ENCODE measurements around the gene DGKH. TPM values are rescaled to one million over a fixed set of nuclear protein-coding genes. Genes with fewer than 3 reads are reported as not detected.
"Not testable (repeated sequence)": the region's sequence is repeated elsewhere in the genome, so short reads cannot be mapped to it uniquely, and the experiment has no call there.

The DGKH gene
- total RNA-seq, 1 experiment from 2014 or later, result 5.2 TPM

DNA sequence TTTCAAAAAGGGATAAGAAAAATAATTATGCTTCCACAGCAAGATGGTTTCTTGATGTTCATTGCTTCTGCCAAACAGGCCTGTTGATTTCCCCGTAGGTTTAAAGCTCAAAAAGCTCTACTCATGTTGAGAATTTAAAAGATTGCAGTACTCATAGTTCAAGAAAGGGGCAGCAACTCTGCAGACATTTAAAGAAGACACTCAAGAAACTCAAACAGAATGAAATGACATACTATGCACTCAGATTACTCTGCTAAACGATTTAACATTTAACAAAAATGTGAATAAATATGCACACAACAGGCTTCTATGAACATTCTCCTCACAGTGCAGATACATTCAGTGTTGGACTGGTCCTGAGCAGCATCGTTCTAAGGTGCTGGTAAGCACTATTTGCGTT is 22.7 kb downstream of the DGKH start:
- H3K4me3 Mint-ChIP-seq (ENCODE audit: unreplicated experiment); POLR2A ChIA-PET; BruUV-seq (replicated peaks); intact Hi-C loops (cut with micrococcal nuclease; ENCODE audit: unreplicated experiment); H3K4me3 ChIP-seq (ENCODE audit: low read depth, low read length); H3K27me3 ChIP-seq (replicated peaks; ENCODE audit: control insufficient read depth, insufficient read depth, low read length); H3K27ac Mint-ChIP-seq (ENCODE audit: unreplicated experiment); DNase-seq; H3K4me1 Mint-ChIP-seq (ENCODE audit: low read depth, unreplicated experiment); H3K9me3 Mint-ChIP-seq (ENCODE audit: unreplicated experiment); H3K27me3 Mint-ChIP-seq (ENCODE audit: insufficient read depth, unreplicated experiment); H3K9me3 ChIP-seq; H3K36me3 ChIP-seq (ENCODE audit: control insufficient read depth, insufficient read depth, low read length); H3K4me1 ChIP-seq; H3K36me3 Mint-ChIP-seq (ENCODE audit: insufficient read depth, unreplicated experiment): not testable (repeated sequence)
- TF ChIP-seq, protein P1, sequence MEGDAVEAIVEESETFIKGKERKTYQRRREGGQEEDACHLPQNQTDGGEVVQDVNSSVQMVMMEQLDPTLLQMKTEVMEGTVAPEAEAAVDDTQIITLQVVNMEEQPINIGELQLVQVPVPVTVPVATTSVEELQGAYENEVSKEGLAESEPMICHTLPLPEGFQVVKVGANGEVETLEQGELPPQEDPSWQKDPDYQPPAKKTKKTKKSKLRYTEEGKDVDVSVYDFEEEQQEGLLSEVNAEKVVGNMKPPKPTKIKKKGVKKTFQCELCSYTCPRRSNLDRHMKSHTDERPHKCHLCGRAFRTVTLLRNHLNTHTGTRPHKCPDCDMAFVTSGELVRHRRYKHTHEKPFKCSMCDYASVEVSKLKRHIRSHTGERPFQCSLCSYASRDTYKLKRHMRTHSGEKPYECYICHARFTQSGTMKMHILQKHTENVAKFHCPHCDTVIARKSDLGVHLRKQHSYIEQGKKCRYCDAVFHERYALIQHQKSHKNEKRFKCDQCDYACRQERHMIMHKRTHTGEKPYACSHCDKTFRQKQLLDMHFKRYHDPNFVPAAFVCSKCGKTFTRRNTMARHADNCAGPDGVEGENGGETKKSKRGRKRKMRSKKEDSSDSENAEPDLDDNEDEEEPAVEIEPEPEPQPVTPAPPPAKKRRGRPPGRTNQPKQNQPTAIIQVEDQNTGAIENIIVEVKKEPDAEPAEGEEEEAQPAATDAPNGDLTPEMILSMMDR (IDR thresholded peaks at IDR 0.05; ENCODE audit: insufficient read depth in 1 of 2, low read depth in 1 of 2, low read length in 1 of 2, severe bottlenecking in 1 of 2, unreplicated experiment in 1 of 2), result peak in 1 of 2 experiments; percentile 10
- CTCF ChIA-PET, result interaction anchor here (0.6 kb wide), 1 partner anchor 64 kb away, joined by 3 read pairs; no protein-coding TSS in a partner anchor

DNA sequence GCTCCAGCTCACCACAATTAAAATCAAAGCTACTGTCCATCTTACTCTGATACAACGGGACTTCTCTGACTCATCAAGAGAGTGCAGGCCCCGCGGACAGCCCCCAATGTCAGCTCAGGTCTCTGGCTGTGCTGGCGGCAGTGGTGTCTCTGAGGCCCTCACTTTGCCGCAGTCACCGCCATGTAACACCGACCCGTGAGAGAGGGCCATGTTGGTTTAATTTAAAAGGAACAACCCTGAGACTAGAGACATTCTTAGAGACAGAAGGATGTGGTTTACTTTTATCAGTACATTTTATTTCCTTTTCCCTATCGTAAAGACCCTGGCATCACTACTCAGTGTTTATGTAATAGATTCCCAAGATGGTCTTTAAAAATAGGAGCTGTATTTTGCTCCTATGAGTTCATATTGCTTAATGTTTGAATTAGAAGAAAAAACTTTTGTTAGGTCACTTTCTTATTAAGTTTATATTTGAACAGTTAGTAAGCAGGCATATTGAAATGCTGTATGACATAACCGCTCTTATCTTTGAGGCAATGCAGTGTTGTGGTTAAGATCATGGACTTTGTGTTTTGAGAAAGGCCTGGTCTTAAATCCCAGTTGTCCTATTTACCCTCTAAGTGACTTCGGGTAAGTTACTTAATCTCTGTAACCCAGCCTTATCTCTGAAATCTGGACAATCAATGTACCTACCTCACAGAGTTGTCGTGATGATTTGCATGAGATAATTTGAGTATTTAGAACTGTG is 23.4 kb downstream of the DGKH start:
- intact Hi-C loops (cut with micrococcal nuclease; ENCODE audit: unreplicated experiment), result no loop called here
- H3K36me3 Mint-ChIP-seq (ENCODE audit: insufficient read depth, unreplicated experiment), result no peaks in the 10 kb centered on the region
- Histone ChIP-seq H3K27me3 (replicated peaks; ENCODE audit: control insufficient read depth, insufficient read depth, low read length) (no peaks in the 10 kb centered on the region), H3K9me3 (no peaks in the 10 kb centered on the region), H3K4me3 (ENCODE audit: low read depth, low read length) (no peak overlapping the region), H3K4me1 (no peaks in the 10 kb centered on the region), H3K36me3 (ENCODE audit: control insufficient read depth, insufficient read depth, low read length) (no peaks in the 10 kb centered on the region)
- TF ChIP-seq, protein P1 (IDR thresholded peaks at IDR 0.05; ENCODE audit: insufficient read depth in 1 of 2, low read depth in 1 of 2, low read length in 1 of 2, severe bottlenecking in 1 of 2, unreplicated experiment in 1 of 2), result no peak
- no TSS peak for BruUV-seq (replicated peaks)
- DNase-seq, result no peak
- H3K4me3 Mint-ChIP-seq (ENCODE audit: unreplicated experiment), result no peak overlapping the region
- H3K27me3 Mint-ChIP-seq (ENCODE audit: insufficient read depth, unreplicated experiment), result no peaks in the 10 kb centered on the region
- no peak overlapping the region for H3K27ac Mint-ChIP-seq (ENCODE audit: unreplicated experiment)
- ChIA-PET CTCF (no interaction called here), POLR2A (no interaction called here)
- no peaks in the 10 kb centered on the region for H3K4me1 Mint-ChIP-seq (ENCODE audit: low read depth, unreplicated experiment)
- no peaks in the 10 kb centered on the region for H3K9me3 Mint-ChIP-seq (ENCODE audit: unreplicated experiment)

GRCh38 chr13:42073683-42074082 is 25.2 kb downstream of the DGKH start:
- H3K4me1 Mint-ChIP-seq (ENCODE audit: low read depth, unreplicated experiment), result no peaks in the 10 kb centered on the region
- ChIA-PET CTCF (no interaction called here), POLR2A (no interaction called here)
- TF ChIP-seq, protein P1 (IDR thresholded peaks at IDR 0.05; ENCODE audit: insufficient read depth in 1 of 2, low read depth in 1 of 2, low read length in 1 of 2, severe bottlenecking in 1 of 2, unreplicated experiment in 1 of 2), result no peak
- Histone ChIP-seq H3K27me3 (replicated peaks; ENCODE audit: control insufficient read depth, insufficient read depth, low read length) (no peaks in the 10 kb centered on the region), H3K36me3 (ENCODE audit: control insufficient read depth, insufficient read depth, low read length) (no peaks in the 10 kb centered on the region), H3K9me3 (no peaks in the 10 kb centered on the region), H3K4me1 (no peaks in the 10 kb centered on the region), H3K4me3 (ENCODE audit: low read depth, low read length) (no peak overlapping the region)
- H3K4me3 Mint-ChIP-seq (ENCODE audit: unreplicated experiment), result no peak overlapping the region
- H3K27me3 Mint-ChIP-seq (ENCODE audit: insufficient read depth, unreplicated experiment), result no peaks in the 10 kb centered on the region
- intact Hi-C loops (cut with micrococcal nuclease; ENCODE audit: unreplicated experiment), result no loop called here
- no peaks in the 10 kb centered on the region for H3K9me3 Mint-ChIP-seq (ENCODE audit: unreplicated experiment)
- H3K27ac Mint-ChIP-seq (ENCODE audit: unreplicated experiment), result no peak overlapping the region
- BruUV-seq (replicated peaks), result no TSS peak
- no peak for DNase-seq
- no peaks in the 10 kb centered on the region for H3K36me3 Mint-ChIP-seq (ENCODE audit: insufficient read depth, unreplicated experiment)
